ENCODE data around the gene STK24.

STK24 gene

GRCh38 chr13:98459171-98459681 is 117.7 kb downstream of the STK24 start:
- in situ Hi-C loops (cut with HindIII; ENCODE audit: low sequenced_read_pairs) = no loop called here

DNA sequence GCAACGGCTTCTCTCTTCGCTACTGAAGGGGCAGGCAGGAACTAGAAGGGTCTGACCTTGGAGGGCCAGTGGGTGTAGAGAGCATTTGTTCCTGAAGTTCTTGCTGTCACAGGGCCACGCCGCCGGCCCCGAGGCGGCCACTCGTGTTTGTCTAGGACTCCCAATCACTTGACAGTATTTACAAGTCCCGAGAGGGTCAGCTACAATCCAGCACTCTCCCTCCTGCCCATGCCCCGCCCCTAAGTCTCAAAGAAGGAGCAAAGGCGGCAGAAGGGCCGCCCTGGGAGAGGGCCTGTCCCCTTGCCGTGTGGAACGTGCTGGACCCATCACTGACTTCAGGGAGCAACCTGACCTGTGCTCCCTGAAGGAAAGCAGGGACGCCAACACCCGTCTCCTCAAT is 118.5 kb downstream of the STK24 start:
- in situ Hi-C loops (cut with HindIII; ENCODE audit: low sequenced_read_pairs) = no loop called here

DNA sequence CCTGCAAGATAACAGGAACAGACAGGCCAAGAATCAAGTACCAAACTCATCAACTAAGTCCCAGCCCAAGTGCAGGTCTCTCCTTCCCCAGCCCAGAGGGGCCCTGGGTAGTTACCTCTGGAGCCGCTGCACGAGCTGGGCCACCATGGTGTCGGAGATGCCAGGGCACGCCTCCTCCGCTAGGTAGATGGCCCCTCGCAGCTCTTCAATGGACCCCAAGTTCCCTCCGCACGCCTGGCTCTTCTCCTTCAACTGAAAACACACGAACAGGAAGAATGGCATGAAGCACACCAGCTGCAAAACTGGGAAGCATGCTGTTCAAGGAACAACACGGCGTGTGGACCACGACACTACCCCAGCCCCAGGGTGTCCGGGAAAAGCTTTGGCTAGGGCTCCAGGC is 119.9 kb downstream of the STK24 start:
- in situ Hi-C loops (cut with HindIII; ENCODE audit: low sequenced_read_pairs) = no loop called here

DNA sequence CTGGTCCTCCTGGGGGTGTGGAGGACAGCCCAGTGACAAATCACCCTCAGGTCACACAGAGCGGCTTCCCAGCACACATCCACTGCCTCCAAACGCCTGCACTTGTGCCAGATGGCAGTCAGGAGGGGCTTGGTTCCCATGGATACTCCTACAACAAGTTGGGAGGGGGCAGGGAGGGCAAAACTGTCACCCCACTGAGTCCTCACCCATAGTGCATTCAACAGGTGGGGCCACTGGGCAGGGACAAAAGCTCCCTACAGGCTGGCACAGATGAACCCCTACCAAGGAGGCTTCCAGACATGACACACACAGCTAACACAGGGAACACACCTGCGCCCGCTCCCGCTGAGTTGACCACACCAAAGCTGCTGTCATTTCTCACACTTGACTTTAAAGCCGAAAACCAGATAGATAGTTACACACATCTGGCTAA is 120.5 kb downstream of the STK24 start:
- in situ Hi-C loops (cut with HindIII; ENCODE audit: low sequenced_read_pairs) = no loop called here

- in situ Hi-C loops (cut with HindIII; ENCODE audit: low sequenced_read_pairs) = no loop called here
Observed at GRCh38 chr13:98454389-98454881, 122.5 kb downstream of the STK24 start.

DNA sequence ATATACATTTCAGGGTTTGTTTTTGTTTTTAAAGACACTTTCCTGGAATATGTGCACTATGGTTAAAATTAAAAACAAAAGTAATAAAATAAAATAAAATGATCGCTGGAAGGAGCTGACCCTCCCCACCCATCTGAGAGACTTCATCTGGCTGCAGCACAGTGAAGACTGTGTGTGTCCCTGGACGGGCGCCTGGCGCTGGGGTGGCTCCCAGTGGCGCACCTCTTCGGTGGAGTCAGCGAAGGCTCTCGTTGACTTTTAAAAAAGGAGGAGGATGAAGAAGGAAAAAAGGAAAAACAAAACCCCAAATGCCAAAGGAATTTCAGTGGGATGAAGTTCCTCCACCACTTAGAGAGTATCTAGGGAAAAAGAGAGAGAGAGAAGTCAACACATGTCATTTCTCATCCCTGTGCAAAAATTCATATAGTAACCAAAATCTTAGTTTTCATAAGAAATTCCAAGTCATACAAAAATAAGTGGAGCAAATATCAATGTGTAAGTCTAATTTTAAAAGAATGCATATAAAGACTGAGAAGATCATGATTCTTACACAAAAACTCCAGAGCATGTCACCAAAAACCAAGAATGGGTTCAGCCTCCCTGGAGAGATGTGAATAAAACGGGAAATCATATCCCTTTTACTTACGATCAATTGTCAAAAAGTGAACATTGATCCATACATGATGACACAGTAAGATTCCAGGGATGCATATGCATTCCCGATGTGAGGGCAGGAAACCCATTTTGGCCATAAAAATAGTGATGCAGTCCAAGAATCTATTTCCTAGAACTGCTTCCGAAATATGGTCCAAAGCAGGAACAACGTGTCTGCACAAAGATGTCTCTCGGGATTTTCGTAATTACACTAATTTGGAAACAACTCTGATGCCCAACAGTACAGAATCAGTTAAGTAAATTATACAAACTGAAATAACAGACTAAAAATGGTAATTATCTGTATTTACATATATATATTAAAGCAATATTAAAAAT is 123.8 kb downstream of the STK24 start:
- in situ Hi-C loops (cut with HindIII; ENCODE audit: low sequenced_read_pairs) = no loop called here

- in situ Hi-C loops (cut with HindIII; ENCODE audit: low sequenced_read_pairs) = no loop called here
Observed at GRCh38 chr13:98451676-98452470, 125.0 kb downstream of the STK24 start.

GRCh38 chr13:98450539-98451111 is 126.3 kb downstream of the STK24 start:
- in situ Hi-C loops (cut with HindIII; ENCODE audit: low sequenced_read_pairs) = no loop called here

- in situ Hi-C loops (cut with HindIII; ENCODE audit: low sequenced_read_pairs) = no loop called here
Observed at GRCh38 chr13:98450026-98450425, 126.9 kb downstream of the STK24 start.

- in situ Hi-C loops (cut with HindIII; ENCODE audit: low sequenced_read_pairs) = loop anchor here (25.0 kb wide), 1 partner anchor 213 kb away; no protein-coding TSS in a partner anchor
Observed at GRCh38 chr13:98449273-98449672, 127.6 kb downstream of the STK24 start.

- in situ Hi-C loops (cut with HindIII; ENCODE audit: low sequenced_read_pairs) = loop anchor here (25.0 kb wide), 1 partner anchor 214 kb away; no protein-coding TSS in a partner anchor
Observed at GRCh38 chr13:98448642-98448928, 128.3 kb downstream of the STK24 start.

DNA sequence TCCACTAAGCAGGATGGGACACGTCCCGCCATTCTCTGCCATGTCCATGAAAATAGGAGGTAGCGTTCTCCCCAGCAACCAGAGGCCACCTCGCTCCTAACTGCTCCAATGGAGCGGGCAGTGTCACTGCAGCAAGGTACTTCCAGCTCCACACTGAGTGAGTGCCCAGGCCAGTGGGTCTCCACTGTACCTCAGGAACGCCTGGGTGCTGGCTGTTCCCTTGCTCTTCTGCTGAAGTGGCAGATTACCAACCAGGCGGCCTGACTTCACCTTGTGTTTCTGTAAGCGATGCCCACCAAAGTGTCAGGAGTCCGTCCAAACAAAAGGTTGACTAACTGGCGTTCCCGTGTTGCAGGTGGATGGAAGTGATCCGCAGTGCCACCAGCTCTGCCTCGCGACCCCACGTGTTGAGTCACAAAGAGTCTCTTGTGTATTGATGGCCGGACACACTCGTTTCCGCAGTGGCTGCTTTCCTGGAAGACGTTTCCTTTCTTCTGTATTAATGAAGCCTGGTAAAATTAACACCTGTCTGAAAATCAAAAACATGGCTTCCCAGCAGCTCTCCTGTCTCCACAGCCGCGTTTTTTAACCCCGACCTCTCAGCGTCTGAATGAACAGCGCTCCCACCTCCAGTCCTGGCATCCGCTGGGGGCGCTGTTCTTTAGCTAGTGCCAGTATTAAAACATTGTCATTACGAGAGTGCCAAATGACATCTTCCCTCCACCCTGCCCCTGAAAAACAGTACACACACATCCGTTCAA is 128.8 kb downstream of the STK24 start:
- in situ Hi-C loops (cut with HindIII; ENCODE audit: low sequenced_read_pairs) = loop anchor here (25.0 kb wide), 1 partner anchor 214 kb away; no protein-coding TSS in a partner anchor

DNA sequence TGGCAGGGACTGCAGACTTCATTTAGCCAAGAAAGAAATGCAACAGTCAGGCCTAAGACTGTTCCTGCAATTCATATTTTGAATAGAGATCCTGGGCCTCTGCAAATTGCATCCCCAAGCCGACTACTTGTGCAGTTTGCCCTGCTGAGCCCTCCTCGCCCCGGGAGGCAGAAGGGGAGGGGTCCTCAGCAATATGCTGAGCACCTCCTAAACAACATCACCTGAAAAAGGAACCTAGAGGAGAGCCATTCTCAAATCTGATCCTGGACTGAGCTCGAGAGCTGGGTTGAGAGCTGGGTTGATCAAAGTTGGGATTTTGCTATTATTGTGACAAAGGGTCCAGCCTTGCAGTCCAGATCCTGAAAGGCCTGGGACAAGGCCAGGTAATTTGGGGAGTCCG is 129.8 kb downstream of the STK24 start:
- in situ Hi-C loops (cut with HindIII; ENCODE audit: low sequenced_read_pairs) = loop anchor here (25.0 kb wide), 1 partner anchor 215 kb away; no protein-coding TSS in a partner anchor

GRCh38 chr13:98446234-98446621 is 130.7 kb downstream of the STK24 start:
- in situ Hi-C loops (cut with HindIII; ENCODE audit: low sequenced_read_pairs) = loop anchor here (25.0 kb wide), 1 partner anchor 216 kb away; no protein-coding TSS in a partner anchor

DNA sequence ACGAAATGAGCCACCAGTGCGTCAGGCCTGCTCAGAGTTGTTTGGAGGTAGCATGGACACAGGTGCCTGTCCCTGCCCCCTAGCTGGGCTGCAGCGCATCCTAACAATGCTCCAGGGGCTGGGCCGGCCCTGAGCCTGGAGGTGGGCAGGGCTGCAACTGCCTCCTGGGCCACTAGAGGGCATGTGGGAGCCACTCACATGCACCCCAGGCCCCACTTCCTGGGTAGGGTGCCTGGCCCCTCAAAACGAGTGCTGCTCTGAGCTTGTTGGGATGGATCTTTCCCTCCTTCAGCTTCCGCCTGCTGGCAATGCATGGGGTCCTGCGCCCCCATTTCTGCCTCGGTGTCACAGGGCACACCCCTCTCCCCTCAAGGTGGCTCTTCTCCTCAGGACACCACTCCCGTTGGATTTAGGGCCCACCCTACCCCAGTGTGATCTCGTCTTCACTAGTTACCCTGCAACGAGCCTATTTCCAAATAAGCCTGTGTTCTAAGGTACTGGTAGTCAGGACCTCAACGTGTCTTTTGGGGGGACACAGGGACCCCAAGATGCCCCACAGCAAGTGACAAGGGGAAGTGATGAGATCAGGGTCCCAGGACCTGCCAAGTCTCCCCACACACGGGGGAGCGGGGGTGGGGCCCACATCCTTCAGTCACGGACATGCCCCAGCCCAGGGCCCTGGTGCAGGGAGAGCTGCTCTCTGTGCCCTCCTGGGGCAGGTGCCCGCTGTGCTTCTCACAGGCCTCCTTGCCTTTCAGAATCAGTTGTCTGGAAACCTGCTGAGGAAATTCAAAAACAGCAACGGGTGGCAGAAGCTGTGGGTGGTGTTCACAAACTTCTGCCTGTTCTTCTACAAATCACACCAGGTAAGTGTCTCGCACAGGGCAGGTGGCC is 131.3 kb downstream of the STK24 start:
- in situ Hi-C loops (cut with HindIII; ENCODE audit: low sequenced_read_pairs) = loop anchor here (25.0 kb wide), 1 partner anchor 217 kb away; no protein-coding TSS in a partner anchor

DNA sequence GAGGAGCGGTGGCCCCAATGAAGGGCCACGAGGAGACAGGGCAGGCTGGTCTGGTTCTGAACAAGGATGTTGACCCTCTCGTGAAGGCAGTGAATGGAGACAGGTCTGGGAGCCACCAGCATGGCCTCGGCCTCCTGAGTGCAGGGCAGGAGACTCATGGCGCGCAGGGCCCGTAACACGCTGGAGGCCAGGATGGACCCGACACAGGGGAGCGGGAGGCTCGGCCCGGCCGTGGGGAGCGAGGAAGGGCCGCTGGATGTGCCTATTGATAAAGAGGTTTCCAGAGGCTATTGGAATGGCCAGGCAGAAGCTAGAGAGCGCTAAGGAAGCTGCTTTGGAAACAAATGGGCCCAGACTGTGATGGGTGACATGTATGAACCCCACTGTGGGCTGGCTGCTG is 132.5 kb downstream of the STK24 start:
- in situ Hi-C loops (cut with HindIII; ENCODE audit: low sequenced_read_pairs) = loop anchor here (25.0 kb wide), 1 partner anchor 218 kb away; no protein-coding TSS in a partner anchor

DNA sequence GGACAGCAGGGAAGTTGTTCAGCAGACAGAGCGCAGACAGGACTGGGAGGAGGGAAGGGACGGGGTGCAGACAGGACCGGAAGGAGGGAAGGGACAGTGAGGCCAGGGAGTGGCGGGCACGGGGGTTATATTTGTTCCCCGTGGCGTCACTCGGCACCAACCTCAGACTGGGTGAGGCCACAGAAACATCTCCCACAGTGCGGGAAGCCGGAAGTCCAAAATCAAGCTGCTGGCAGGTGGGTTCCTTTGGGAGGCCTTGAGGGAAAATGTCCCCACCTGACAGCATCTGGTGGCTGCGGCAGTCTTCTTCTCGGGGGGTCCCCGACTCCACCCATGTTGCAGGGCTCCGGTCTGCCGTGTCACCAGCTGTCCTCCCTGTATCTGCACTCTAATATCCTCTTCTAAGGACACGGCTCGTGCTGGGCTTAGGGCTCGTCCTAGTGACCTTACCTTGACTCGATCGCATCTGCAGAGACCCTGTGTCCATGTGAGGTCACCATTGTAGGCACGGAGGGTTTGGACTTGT is 133.0 kb downstream of the STK24 start:
- in situ Hi-C loops (cut with HindIII; ENCODE audit: low sequenced_read_pairs) = loop anchor here (25.0 kb wide), 1 partner anchor 218 kb away; no protein-coding TSS in a partner anchor

DNA sequence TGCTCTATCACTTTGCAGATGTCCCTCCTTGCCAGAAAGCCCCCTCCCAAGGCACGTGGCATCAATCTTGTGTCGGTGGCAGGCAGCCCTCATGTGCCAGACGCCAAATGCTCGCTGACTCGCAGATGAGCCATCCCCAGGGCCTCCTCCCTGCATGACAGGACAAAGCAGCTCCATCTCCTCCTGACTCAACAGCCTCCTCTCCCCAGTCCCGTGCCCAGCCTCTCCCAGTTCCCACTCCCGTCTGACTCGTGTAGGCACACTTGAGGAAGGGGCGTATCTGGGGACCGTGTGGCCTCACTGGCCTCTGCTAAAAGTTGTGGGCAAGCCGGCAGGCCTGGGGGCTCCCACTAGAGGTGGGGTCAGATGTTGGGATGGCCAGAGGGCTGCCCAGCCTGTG is 133.6 kb downstream of the STK24 start:
- in situ Hi-C loops (cut with HindIII; ENCODE audit: low sequenced_read_pairs) = loop anchor here (25.0 kb wide), 1 partner anchor 219 kb away; no protein-coding TSS in a partner anchor
